Measurements from ENCODE around the gene PATZ1. TPM values are rescaled to one million over a fixed set of nuclear protein-coding genes. Genes with fewer than 3 reads are reported as not detected.
"Not testable (repeated sequence)": the region's sequence is repeated elsewhere in the genome, so short reads cannot be mapped to it uniquely, and the experiment has no call there.

Gene PATZ1, protein sequence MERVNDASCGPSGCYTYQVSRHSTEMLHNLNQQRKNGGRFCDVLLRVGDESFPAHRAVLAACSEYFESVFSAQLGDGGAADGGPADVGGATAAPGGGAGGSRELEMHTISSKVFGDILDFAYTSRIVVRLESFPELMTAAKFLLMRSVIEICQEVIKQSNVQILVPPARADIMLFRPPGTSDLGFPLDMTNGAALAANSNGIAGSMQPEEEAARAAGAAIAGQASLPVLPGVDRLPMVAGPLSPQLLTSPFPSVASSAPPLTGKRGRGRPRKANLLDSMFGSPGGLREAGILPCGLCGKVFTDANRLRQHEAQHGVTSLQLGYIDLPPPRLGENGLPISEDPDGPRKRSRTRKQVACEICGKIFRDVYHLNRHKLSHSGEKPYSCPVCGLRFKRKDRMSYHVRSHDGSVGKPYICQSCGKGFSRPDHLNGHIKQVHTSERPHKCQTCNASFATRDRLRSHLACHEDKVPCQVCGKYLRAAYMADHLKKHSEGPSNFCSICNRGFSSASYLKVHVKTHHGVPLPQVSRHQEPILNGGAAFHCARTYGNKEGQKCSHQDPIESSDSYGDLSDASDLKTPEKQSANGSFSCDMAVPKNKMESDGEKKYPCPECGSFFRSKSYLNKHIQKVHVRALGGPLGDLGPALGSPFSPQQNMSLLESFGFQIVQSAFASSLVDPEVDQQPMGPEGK
- polyA plus RNA-seq (2013, experiment 1 of 2) = 29.8 TPM
- 28.4 TPM for polyA plus RNA-seq (2013, experiment 2 of 2)

DNA sequence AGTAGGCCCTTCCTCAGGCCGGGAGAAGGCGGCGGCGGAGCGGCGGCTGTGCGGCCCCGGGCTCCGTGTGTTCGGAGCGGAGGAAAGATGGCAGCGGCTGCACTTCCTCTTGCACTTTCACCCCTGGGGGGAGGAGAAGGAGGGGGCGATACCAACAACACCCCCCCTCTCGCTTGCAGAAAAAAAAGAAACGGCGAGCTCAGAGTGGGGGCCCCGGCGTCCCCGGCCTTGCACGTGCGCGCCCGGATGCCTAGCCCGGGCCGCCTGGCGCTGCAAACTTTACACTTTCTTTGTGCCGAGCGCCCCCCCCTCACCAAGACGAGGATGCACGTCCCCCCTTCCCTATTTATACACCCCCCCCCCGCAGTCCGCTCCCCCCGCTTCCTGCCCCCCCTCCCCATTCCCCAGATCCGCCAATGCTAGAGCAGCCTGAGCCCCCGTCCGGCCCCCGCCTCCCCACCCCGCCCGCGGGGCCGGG is at the start of gene PATZ1:
Gene PATZ1 (minus strand): TSS at position 92 of the 478 bp plus-strand sequence. CDS start 744 bp downstream, outside the sequence.
- H3K36me3 ChIP-seq (ENCODE audit: control insufficient read depth, insufficient read depth, low read length) = peaks cover 33% of the 10 kb centered on the region
- H3K27ac ChIP-seq (ENCODE audit: low read depth, low read length, severe bottlenecking) = peak within 1 kb of the TSS; percentile 92
- H3K4me3 ChIP-seq (ENCODE audit: extremely low read depth, insufficient read depth, low read length, poor library complexity, severe bottlenecking) = peak within 1 kb of the TSS; percentile 73
- H3K9me3 ChIP-seq (ENCODE audit: control insufficient read depth, low read length) = no peaks in the 10 kb centered on the region
- WGBS, 2 experiments (ENCODE audit: insufficient coverage in 2 of 2) = 2% methylated on average over 9 of the region's 41 CpGs; no CpG with 5 or more reads in 1 of the 2 experiments
- peaks cover 32% of the 10 kb centered on the region for H3K4me1 ChIP-seq (ENCODE audit: control insufficient read depth, insufficient read depth, low read length, poor library complexity, severe bottlenecking)

DNA sequence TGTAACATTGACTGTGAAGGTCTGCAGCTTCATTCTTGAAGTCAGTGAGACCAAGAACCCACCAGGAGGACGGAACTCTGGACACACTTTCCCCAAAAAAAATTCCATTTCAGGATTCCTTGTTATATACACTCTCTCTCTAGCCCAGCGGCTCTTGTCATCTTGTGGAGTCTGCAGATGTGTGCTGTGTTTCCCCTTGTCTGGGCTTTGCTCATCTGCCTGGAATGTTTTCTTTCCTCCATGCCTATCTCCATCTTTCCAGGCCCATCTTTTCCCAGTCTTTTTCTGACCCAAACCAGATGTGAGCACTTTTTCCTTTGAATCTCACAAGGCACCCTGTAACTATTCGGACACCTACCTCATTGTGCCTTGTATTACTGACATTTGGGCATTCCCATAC is 48.2 kb upstream of the PATZ1 start:
- 81 to 95% methylated on average over 2 to 3 of the region's 3 CpGs for WGBS, 2 experiments (ENCODE audit: insufficient coverage in 2 of 2)
- Histone ChIP-seq H3K36me3 (ENCODE audit: control insufficient read depth, insufficient read depth, low read length) (no peaks in the 10 kb centered on the region), H3K9me3 (ENCODE audit: control insufficient read depth, low read length) (peaks cover 4% of the 10 kb centered on the region), H3K4me1 (ENCODE audit: control insufficient read depth, insufficient read depth, low read length, poor library complexity, severe bottlenecking) (no peaks in the 10 kb centered on the region), H3K4me3 (ENCODE audit: extremely low read depth, insufficient read depth, low read length, poor library complexity, severe bottlenecking) (no peak overlapping the region), H3K27ac (ENCODE audit: low read depth, low read length, severe bottlenecking) (peak overlapping the region; percentile 0)

DNA sequence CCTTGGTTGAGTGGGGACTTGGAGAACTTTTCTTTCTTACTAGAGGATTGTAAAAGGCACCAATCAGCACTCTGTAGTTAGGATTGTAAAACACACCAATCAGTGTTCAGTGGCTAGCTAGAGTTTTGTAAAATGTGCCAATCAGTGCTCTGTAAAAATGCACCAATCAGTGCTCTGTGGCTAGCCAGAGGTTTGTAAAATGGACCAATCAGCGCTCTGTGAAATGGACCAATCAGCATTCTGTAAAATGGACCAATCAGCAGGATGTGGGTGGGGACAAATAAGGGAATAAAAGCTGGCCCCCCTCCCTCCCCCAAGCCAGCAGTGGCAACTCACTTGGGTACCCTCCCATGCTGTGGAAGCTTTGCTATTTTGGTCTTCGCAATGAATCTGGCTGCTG is 47.7 kb upstream of the PATZ1 start:
- H3K4me3 ChIP-seq (ENCODE audit: extremely low read depth, insufficient read depth, low read length, poor library complexity, severe bottlenecking) = no peak overlapping the region
- no peaks in the 10 kb centered on the region for H3K36me3 ChIP-seq (ENCODE audit: control insufficient read depth, insufficient read depth, low read length)
- WGBS, 2 experiments (ENCODE audit: insufficient coverage in 2 of 2) = 87 to 94% methylated on average over 2 of the region's 2 CpGs
- H3K4me1 ChIP-seq (ENCODE audit: control insufficient read depth, insufficient read depth, low read length, poor library complexity, severe bottlenecking) = no peaks in the 10 kb centered on the region
- H3K9me3 ChIP-seq (ENCODE audit: control insufficient read depth, low read length) = peaks cover 4% of the 10 kb centered on the region
- H3K27ac ChIP-seq (ENCODE audit: low read depth, low read length, severe bottlenecking) = no peak overlapping the region

DNA sequence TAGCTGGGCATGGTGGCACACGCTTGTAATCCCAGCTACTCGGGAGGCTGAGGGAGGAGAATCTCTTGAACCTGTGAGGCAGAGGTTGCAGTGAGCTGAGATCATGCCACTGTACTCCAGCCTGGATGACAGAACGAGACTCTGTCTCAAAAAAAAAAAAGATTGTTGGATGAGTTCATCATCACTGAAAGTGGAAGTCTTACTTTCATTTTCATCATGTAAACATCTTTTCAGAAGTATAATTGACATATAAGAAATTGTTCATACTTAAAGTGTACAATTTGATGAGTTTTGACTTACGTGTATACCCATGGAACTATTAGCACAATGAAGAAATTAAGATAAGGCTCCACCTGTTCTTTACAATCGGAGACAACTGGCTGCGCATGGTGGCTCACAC is 32.5 kb upstream of the PATZ1 start:
- 88 to 92% methylated on average over 3 to 4 of the region's 6 CpGs for WGBS, 2 experiments (ENCODE audit: insufficient coverage in 2 of 2)

DNA sequence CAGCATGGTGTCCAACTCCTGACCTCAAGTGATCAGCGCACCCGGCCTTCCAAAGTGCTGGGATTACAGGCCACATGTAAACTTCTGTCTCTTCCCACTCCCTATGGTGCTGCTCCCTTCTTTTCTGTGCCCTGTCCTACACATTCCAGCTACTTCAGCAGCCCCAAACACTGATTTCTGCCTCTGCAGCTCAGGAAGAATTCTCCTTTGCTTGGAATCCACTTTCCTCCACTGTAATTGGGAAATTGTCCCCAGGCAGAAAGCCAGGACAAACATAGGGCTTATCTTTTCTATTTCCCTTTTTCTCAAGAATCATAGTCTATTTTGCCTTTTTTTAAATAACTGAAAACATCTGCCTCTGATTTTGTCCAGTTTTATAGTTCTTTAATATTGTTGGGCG is 32.0 kb upstream of the PATZ1 start:
- no peak overlapping the region for H3K4me3 ChIP-seq (ENCODE audit: extremely low read depth, insufficient read depth, low read length, poor library complexity, severe bottlenecking)
- H3K36me3 ChIP-seq (ENCODE audit: control insufficient read depth, insufficient read depth, low read length) = no peaks in the 10 kb centered on the region
- H3K4me1 ChIP-seq (ENCODE audit: control insufficient read depth, insufficient read depth, low read length, poor library complexity, severe bottlenecking) = no peaks in the 10 kb centered on the region
- no peaks in the 10 kb centered on the region for H3K9me3 ChIP-seq (ENCODE audit: control insufficient read depth, low read length)
- 98 to 100% methylated on average over 3 of the region's 3 CpGs for WGBS, 2 experiments (ENCODE audit: insufficient coverage in 2 of 2)
- H3K27ac ChIP-seq (ENCODE audit: low read depth, low read length, severe bottlenecking) = no peak overlapping the region

More for the DNA sequence above, 32.5 kb upstream of the PATZ1 start:
- H3K4me1 ChIP-seq (ENCODE audit: control insufficient read depth, insufficient read depth, low read length, poor library complexity, severe bottlenecking); H3K27ac ChIP-seq (ENCODE audit: low read depth, low read length, severe bottlenecking); H3K36me3 ChIP-seq (ENCODE audit: control insufficient read depth, insufficient read depth, low read length); H3K9me3 ChIP-seq (ENCODE audit: control insufficient read depth, low read length); H3K4me3 ChIP-seq (ENCODE audit: extremely low read depth, insufficient read depth, low read length, poor library complexity, severe bottlenecking): not testable (repeated sequence)

DNA sequence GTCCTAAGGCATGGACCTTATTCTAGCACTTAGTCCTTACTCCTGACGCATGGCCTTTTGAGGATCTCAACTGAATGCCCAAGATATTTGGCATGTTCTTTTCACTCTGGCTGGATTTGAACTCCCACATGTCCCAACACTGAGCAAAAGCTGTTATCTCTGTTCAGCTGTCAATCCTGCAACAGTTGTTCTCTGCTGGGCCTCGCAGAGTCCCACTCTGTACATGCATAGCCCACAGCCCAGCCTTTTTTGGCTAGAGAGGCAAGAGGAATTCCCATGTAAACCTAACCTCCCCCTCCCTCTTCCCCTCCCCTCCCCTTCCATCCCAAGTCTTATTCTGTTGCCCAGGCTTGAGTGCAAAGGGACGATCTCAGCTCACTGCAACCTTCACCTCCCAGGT is 31.5 kb upstream of the PATZ1 start:
- no peaks in the 10 kb centered on the region for H3K9me3 ChIP-seq (ENCODE audit: control insufficient read depth, low read length)
- H3K4me1 ChIP-seq (ENCODE audit: control insufficient read depth, insufficient read depth, low read length, poor library complexity, severe bottlenecking) = no peaks in the 10 kb centered on the region
- H3K36me3 ChIP-seq (ENCODE audit: control insufficient read depth, insufficient read depth, low read length) = no peaks in the 10 kb centered on the region
- 77 to 91% methylated on average over 3 of the region's 3 CpGs for WGBS, 2 experiments (ENCODE audit: insufficient coverage in 2 of 2)
- no peak overlapping the region for H3K4me3 ChIP-seq (ENCODE audit: extremely low read depth, insufficient read depth, low read length, poor library complexity, severe bottlenecking)
- H3K27ac ChIP-seq (ENCODE audit: low read depth, low read length, severe bottlenecking) = no peak overlapping the region

DNA sequence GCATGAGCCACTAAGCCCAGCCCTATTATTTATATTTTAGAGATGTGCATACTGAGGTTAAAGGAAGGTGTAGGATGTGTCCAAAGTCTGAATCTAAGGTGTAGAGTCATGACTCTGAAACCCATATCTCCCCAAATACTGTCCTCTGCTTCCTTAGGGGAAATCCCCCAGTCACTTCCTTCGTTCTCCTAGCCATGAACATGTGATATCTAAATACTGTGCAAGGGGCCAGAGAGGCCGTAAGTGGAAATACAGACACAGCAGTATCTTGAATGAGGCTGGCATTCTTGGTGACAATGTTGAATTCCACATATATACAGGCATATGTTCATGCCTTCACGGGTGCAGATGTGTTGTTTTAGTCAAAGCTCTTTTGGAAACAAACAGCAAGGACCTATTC is 21.3 kb upstream of the PATZ1 start:
- Histone ChIP-seq H3K4me1 (ENCODE audit: control insufficient read depth, insufficient read depth, low read length, poor library complexity, severe bottlenecking) (no peaks in the 10 kb centered on the region), H3K9me3 (ENCODE audit: control insufficient read depth, low read length) (no peaks in the 10 kb centered on the region), H3K27ac (ENCODE audit: low read depth, low read length, severe bottlenecking) (no peak overlapping the region), H3K4me3 (ENCODE audit: extremely low read depth, insufficient read depth, low read length, poor library complexity, severe bottlenecking) (no peak overlapping the region), H3K36me3 (ENCODE audit: control insufficient read depth, insufficient read depth, low read length) (no peaks in the 10 kb centered on the region)
- 100% methylated on average over 2 of the region's 3 CpGs; no CpG with 5 or more reads in 1 of the 2 experiments for WGBS, 2 experiments (ENCODE audit: insufficient coverage in 2 of 2)

DNA sequence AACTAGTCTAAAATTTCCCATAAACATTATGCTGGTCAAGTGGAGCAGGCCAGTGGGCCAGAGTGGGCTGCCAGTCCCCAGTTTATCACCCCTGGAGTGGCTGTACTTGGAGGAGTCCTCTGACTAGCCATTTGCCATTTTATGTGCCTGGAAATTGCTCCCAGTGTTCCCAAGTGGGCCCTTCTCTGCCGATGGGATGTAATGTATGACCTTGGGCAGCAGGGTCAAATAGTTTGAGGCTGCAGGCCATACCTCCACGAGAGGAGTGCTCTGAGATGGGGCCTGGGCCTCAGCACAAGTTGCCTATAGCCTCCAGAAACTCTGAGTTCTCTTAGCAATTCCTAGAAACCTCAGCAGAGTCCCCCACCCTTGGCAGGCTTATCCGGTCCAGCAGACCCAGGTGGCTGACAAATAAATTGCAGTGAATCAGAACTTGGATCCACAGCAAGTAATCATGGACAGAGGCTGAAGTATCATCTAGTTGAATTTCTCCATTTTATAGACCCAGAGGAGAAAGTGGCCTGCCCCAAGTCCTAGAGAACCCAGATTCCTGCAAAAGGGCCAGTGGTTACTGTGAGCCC is 17.8 kb upstream of the PATZ1 start:
- Histone ChIP-seq H3K4me3 (ENCODE audit: extremely low read depth, insufficient read depth, low read length, poor library complexity, severe bottlenecking) (no peak overlapping the region), H3K9me3 (ENCODE audit: control insufficient read depth, low read length) (no peaks in the 10 kb centered on the region), H3K36me3 (ENCODE audit: control insufficient read depth, insufficient read depth, low read length) (no peaks in the 10 kb centered on the region), H3K27ac (ENCODE audit: low read depth, low read length, severe bottlenecking) (no peak overlapping the region), H3K4me1 (ENCODE audit: control insufficient read depth, insufficient read depth, low read length, poor library complexity, severe bottlenecking) (no peaks in the 10 kb centered on the region)
- WGBS, 2 experiments (ENCODE audit: insufficient coverage in 2 of 2) = 77 to 87% methylated on average over 3 of the region's 3 CpGs

DNA sequence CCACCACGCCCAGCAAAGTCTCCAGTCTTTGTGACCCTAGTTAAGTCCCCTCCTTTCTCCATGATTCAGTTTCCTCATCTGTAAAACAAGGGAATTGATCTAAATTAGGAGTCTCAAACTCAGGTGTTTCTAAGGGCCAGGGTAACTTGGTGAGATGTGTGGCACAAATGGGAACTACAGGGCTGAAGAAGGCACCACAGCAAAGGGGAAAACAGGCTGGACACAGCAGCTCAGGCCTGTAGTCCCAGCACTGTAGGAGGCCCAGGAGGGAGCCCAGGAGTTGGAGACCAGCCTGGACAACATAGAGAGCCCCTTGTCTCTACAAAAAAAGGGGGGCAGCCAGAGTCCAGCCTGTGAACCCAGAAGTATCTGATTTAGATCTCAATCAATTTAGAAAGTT is 15.6 kb upstream of the PATZ1 start:
- WGBS, 2 experiments (ENCODE audit: insufficient coverage in 2 of 2) = 0% methylated on average over 1 of the region's 1 CpG
- no peaks in the 10 kb centered on the region for H3K9me3 ChIP-seq (ENCODE audit: control insufficient read depth, low read length)
- H3K4me1 ChIP-seq (ENCODE audit: control insufficient read depth, insufficient read depth, low read length, poor library complexity, severe bottlenecking) = no peaks in the 10 kb centered on the region

DNA sequence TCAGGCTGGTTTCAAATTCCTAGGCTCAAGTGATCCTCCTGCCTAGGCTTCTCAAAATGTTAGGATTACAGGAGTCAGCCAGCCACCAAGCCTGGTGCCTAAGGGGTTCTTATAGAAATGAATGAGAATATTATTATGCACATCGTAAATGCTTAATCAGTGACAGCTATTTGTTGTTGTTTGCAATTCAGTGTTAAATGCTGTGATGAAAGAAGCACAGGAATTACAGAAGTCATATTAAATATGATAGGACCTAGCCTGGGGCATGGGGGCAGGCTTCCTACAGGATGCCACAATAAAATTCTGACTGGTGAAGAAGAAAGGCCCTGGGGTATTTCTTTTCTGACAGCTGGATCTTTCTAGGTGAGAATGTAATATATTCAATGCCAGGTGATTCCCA is 13.9 kb upstream of the PATZ1 start:
- H3K4me1 ChIP-seq (ENCODE audit: control insufficient read depth, insufficient read depth, low read length, poor library complexity, severe bottlenecking) = no peaks in the 10 kb centered on the region
- WGBS, 2 experiments (ENCODE audit: insufficient coverage in 2 of 2) = 89 to 91% methylated on average over 1 of the region's 1 CpG
- no peak overlapping the region for H3K27ac ChIP-seq (ENCODE audit: low read depth, low read length, severe bottlenecking)
- no peak overlapping the region for H3K4me3 ChIP-seq (ENCODE audit: extremely low read depth, insufficient read depth, low read length, poor library complexity, severe bottlenecking)
- H3K36me3 ChIP-seq (ENCODE audit: control insufficient read depth, insufficient read depth, low read length) = no peaks in the 10 kb centered on the region
- H3K9me3 ChIP-seq (ENCODE audit: control insufficient read depth, low read length) = no peaks in the 10 kb centered on the region

More for the DNA sequence above, 15.6 kb upstream of the PATZ1 start:
- Histone ChIP-seq H3K4me3 (ENCODE audit: extremely low read depth, insufficient read depth, low read length, poor library complexity, severe bottlenecking) (no peak overlapping the region), H3K27ac (ENCODE audit: low read depth, low read length, severe bottlenecking) (no peak overlapping the region), H3K36me3 (ENCODE audit: control insufficient read depth, insufficient read depth, low read length) (no peaks in the 10 kb centered on the region)

Data from mesodermal cell (in vitro differentiated cells).